GM19035 (cell line): ENCODE measurements around the gene GRID2IP.
"Not testable (repeated sequence)": the region's sequence is repeated elsewhere in the genome, so short reads cannot be mapped to it uniquely, and the experiment has no call there.

Source experiments
- ATAC-seq: cut with Tn5 transposase; IDR thresholded peaks from one replicate; pipeline ENCODE4 v1.9.1; 2021; ENCODE audit not compliant: unreplicated experiment

GRID2IP gene

GRCh38 chr7:6495597-6496262 is 55.5 kb downstream of the GRID2IP start:
- ATAC-seq = no peak

GRCh38 chr7:6494365-6494764 is 56.9 kb downstream of the GRID2IP start:
- no peak for ATAC-seq

- ATAC-seq = no peak
Measured at GRCh38 chr7:6491194-6491593, 60.1 kb downstream of the GRID2IP start.

GRCh38 chr7:6489612-6490011 is 61.6 kb downstream of the GRID2IP start:
- no peak for ATAC-seq

GRCh38 chr7:6487184-6487545 is 64.1 kb downstream of the GRID2IP start:
- no peak for ATAC-seq

- ATAC-seq = no peak
Measured at GRCh38 chr7:6486438-6487183, 64.7 kb downstream of the GRID2IP start.

- no peak for ATAC-seq
Measured at GRCh38 chr7:6482743-6483119, 68.5 kb downstream of the GRID2IP start.

GRCh38 chr7:6482307-6482706 is 69.0 kb downstream of the GRID2IP start:
- ATAC-seq = no peak

GRCh38 chr7:6481445-6481844 is 69.8 kb downstream of the GRID2IP start:
- ATAC-seq = no peak

- no peak for ATAC-seq
Measured at GRCh38 chr7:6480323-6480660, 71.0 kb downstream of the GRID2IP start.

GRCh38 chr7:6479067-6479466 is 72.2 kb downstream of the GRID2IP start:
- no peak for ATAC-seq

- no peak for ATAC-seq
Measured at GRCh38 chr7:6478186-6478585, 73.1 kb downstream of the GRID2IP start.

- no peak for ATAC-seq
Measured at GRCh38 chr7:6477318-6477660, 74.0 kb downstream of the GRID2IP start.

GRCh38 chr7:6476596-6477317 is 74.5 kb downstream of the GRID2IP start:
- ATAC-seq = no peak

- ATAC-seq = no peak
Measured at GRCh38 chr7:6475433-6476186, 75.7 kb downstream of the GRID2IP start.

- no peak for ATAC-seq
Measured at GRCh38 chr7:6465862-6466261, 85.4 kb downstream of the GRID2IP start.

- not testable (repeated sequence) for ATAC-seq
Measured at GRCh38 chr7:6463609-6464008, 87.7 kb downstream of the GRID2IP start.

GRCh38 chr7:6461946-6462550 is 89.2 kb downstream of the GRID2IP start:
- no peak for ATAC-seq

- no peak for ATAC-seq
Measured at GRCh38 chr7:6460990-6461584, 90.2 kb downstream of the GRID2IP start.

- ATAC-seq = no peak
Measured at GRCh38 chr7:6460303-6460702, 91.0 kb downstream of the GRID2IP start.

- not testable (repeated sequence) for ATAC-seq
Measured at GRCh38 chr7:6458676-6459075, 92.6 kb downstream of the GRID2IP start.
